PC-3 (cell line): Measurements from ENCODE around the gene ARHGEF17. TPM values are rescaled to one million over a fixed set of nuclear protein-coding genes. Genes with fewer than 3 reads are reported as not detected.

ENCODE experiments used
- ATAC-seq: fragments of 200-7000 bp; cut with Tn5 transposase; 2 replicates; pipeline ENCODE4 v1.9.1; 2020; ENCODE audit warnings: mild to moderate bottlenecking, moderate library complexity
- BruUV-seq: library from RNA; stranded (reverse); fragments of 400-500 nt; replicated peaks from 2 replicates; lab custom pipeline; 2021; lab: Mats Ljungman, UMichigan
- CTCF ChIA-PET: fragments of 300-600 bp; sonication (Branson Sonifier 250); formaldehyde crosslinking; loops from one replicate; lab custom pipeline; 2022; ENCODE audit warnings: antibody characterized with exemption; lab: Charles Lee
- POLR2A ChIA-PET: fragments of 300-600 bp; sonication (Branson Sonifier 250); formaldehyde crosslinking; loops from one replicate; lab custom pipeline; 2022; ENCODE audit warnings: antibody characterized with exemption; ENCODE audit not compliant: unreplicated experiment; lab: Charles Lee
- DNase-seq: peaks from one replicate; pipeline ENCODE4 v3.0.0-alpha.2; 2015
- H2AFZ ChIP-seq: fragments of 300-600 bp; sonication (generic); 2 replicates; pipeline ENCODE4 v1.6.0; 2016; ENCODE audit warnings: antibody characterized with exemption, low read length
- H3F3A ChIP-seq: fragments of 300-600 bp; sonication (generic); one replicate; pipeline ENCODE4 v1.6.0; 2017; ENCODE audit warnings: antibody characterized with exemption, low read length, control low read depth, mild to moderate bottlenecking; ENCODE audit not compliant: unreplicated experiment
- H3K27ac ChIP-seq: fragments of 300-600 bp; sonication (generic); 2 replicates; pipeline ENCODE4 v1.5.1; 2016; ENCODE audit warnings: mild to moderate bottlenecking, low read length
- H3K27me3 ChIP-seq: fragments of 300-600 bp; sonication (generic); 2 replicates; pipeline ENCODE4 v1.6.1; 2016; ENCODE audit warnings: low read length, mixed read lengths
- H3K36me3 ChIP-seq: fragments of 300-600 bp; sonication (generic); 2 replicates; pipeline ENCODE4 v1.6.1; 2016; ENCODE audit warnings: low read depth, mixed run types, low read length, mixed read lengths
- H3K4me1 ChIP-seq: fragments of 300-600 bp; sonication (generic); 2 replicates; pipeline ENCODE4 v1.5.1; 2016; ENCODE audit warnings: low read length; ENCODE audit not compliant: insufficient read depth
- H3K4me2 ChIP-seq: fragments of 300-600 bp; sonication (generic); 2 replicates; pipeline ENCODE4 v1.6.0; 2016; ENCODE audit warnings: low read length
- H3K4me3 ChIP-seq: fragments of 300-600 bp; sonication (generic); 2 replicates; pipeline ENCODE4 v1.5.1; 2016; ENCODE audit warnings: mild to moderate bottlenecking, low read length, mixed read lengths
- H3K79me2 ChIP-seq: fragments of 300-600 bp; sonication (generic); 2 replicates; pipeline ENCODE4 v1.6.1; 2017; ENCODE audit warnings: low read length, mixed read lengths
- H3K9ac ChIP-seq: fragments of 300-600 bp; sonication (generic); 2 replicates; pipeline ENCODE4 v1.6.0; 2016; ENCODE audit warnings: mild to moderate bottlenecking, low read length
- H3K9me2 ChIP-seq: fragments of 300-600 bp; sonication (generic); replicated peaks from 2 replicates; pipeline ENCODE4 v1.6.1; 2016; ENCODE audit warnings: mixed run types, low read length, mixed read lengths
- H3K9me3 ChIP-seq: fragments of 300-600 bp; sonication (generic); 2 replicates; pipeline ENCODE4 v1.6.1; 2016; ENCODE audit warnings: low read length, mixed read lengths
- H4K20me1 ChIP-seq: fragments of 300-600 bp; sonication (generic); 2 replicates; pipeline ENCODE4 v1.6.1; 2016; ENCODE audit warnings: low read length, mixed read lengths
- CTCF ChIP-seq: fragments of 300-600 bp; sonication (generic); conservative IDR thresholded peaks from 2 replicates; pipeline ENCODE4 v1.5.1; 2017; ENCODE audit warnings: antibody characterized with exemption, low read depth, mild to moderate bottlenecking, low read length
- EZH2 ChIP-seq: fragments of 300-600 bp; sonication (generic); IDR thresholded peaks from one replicate; pipeline ENCODE4 v1.6.1; 2017; ENCODE audit warnings: antibody characterized with exemption, mild to moderate bottlenecking, low read length; ENCODE audit not compliant: unreplicated experiment
- EZH2phosphoT487 ChIP-seq: fragments of 300-600 bp; sonication (generic); IDR thresholded peaks from 2 replicates; pipeline ENCODE4 v1.6.1; 2018; ENCODE audit warnings: mild to moderate bottlenecking, antibody characterized with exemption, low read length, borderline replicate concordance
- intact Hi-C: fragments of 100-400 bp; cut with micrococcal nuclease; formaldehyde crosslinking; loops from 2 replicates; pipeline ENCODE4 v1.9.0; 2023
- total RNA-seq: library from RNA; depleted of rRNA; stranded (reverse); fragments of >200 nt; gene quantifications from 2 replicates; pipeline ENCODE4 v1.2.3, GENCODE V29; 2014

The ARHGEF17 gene
- total RNA-seq, 1 experiment from 2014 or later = 6.2 TPM

DNA sequence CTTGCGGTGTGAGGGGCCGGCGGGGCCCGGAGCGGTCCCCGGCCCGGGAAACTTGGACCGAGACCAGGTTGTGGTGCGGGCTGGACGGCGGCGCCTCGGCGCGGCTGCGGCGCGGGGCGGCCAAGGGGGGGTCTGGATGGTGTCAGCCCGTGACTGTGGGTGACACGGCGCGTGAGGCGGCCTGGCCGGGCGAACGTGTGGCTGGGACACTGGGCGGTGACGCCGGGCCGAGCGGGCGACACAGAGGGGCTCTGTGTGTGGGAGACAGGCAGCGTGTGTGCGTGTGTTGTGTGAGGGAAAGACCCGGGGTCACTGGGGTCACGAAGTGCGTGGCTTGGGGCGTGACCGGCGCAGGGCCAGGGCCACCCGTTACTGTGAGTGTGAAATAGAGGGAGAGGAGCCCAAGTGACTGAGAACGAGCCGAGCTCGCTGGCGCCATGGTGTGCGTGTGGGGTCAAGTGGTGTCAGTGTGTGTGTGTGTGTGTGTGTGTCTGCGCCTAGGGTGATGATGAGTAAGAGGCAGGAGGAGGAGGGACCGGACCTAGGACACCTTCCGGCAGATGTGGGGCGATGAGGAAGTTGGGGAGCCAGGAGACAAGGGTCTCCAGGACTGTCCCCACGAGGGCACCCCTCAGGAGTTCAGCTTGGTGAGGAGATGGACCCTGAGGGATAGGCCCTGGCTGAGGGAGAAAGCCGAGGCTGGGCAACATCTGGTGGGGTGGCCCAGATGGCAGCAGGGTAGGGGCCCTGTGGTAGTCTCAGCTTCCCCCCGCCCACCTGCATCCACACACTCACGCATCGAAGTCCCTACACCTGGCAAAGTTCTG lies 68.9 kb downstream of the ARHGEF17 start:
- Histone ChIP-seq H3K27ac (peak overlapping the region; percentile 39), H3K4me2 (peak overlapping the region; percentile 94), H3F3A (no peaks in the 10 kb centered on the region), H3K9me2 (no peaks in the 10 kb centered on the region), H3K9me3 (no peaks in the 10 kb centered on the region), H3K36me3 (peaks cover 5% of the 10 kb centered on the region; the same call in 1 of the 2 replicates), H3K27me3 (no peaks in the 10 kb centered on the region), H3K9ac (peak overlapping the region; percentile 94), H3K79me2 (peaks cover 58% of the 10 kb centered on the region), H3K4me1 (peaks cover 28% of the 10 kb centered on the region), H2AFZ (peak overlapping the region; percentile 77), H4K20me1 (peaks cover 44% of the 10 kb centered on the region), H3K4me3 (peak overlapping the region; percentile 99)
- DNase-seq (peak; percentile 69), ATAC-seq (peak; percentile 32)
- POLR2A ChIA-PET = interaction anchor here (0.6 kb wide), 2 partner anchors 49 to 942 kb away, joined by 3 to 4 read pairs; no protein-coding TSS in a partner anchor
- CTCF ChIA-PET = interaction anchor here (1.1 to 1.4 kb wide), 2 partner anchors 22 to 249 kb away, joined by 3 to 5 read pairs; no protein-coding TSS in a partner anchor
- BruUV-seq = TSS peak; percentile 40
- intact Hi-C loops = loop anchor here (1.0 kb wide), 1 partner anchor 26 kb away; no protein-coding TSS in a partner anchor
- TF ChIP-seq EZH2 (no peak), CTCF (no peak), EZH2phosphoT487 (no peak)

DNA sequence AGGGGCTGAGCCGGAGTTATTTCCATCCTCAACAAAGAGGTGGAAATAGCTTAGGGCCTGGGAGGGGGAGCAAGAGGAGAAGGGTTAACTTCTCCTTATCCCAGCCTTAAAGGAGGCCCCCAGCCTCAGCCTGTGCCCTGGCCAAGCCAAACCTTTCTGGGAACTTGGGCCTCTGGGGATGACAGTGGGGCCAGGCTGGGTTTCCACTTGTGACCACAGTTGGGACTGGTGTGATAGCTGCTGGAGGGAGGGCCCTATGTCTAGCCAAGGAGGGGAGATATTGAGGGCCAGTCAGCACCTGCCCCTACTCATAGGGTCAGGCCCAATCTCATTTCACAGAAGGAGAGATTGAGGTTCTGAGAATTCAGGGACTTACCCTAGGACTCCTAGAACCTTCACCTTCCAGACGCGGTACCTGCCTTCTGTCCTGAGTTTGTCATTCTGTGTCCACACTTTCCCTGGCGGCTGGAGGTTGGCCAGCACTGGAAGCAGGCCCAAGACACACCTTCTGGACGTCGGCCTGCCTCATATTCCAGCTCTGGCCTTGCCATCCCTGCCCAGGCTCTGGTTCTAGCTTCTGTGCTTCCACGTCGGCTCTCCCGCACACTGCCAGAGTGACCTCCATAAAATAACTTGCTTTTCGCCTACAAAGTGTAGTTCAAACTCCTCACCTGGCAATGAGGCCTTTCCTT lies 71.3 kb downstream of the ARHGEF17 start:
- Histone ChIP-seq H3K27ac (no peak overlapping the region), H2AFZ (no peak overlapping the region), H3K9ac (no peak overlapping the region), H3K36me3 (peaks cover 5% of the 10 kb centered on the region; the same call in 1 of the 2 replicates), H3K9me2 (no peaks in the 10 kb centered on the region), H4K20me1 (peaks cover 64% of the 10 kb centered on the region), H3K9me3 (no peaks in the 10 kb centered on the region), H3K4me2 (no peak overlapping the region), H3K4me3 (no peak overlapping the region), H3K27me3 (no peaks in the 10 kb centered on the region), H3F3A (no peaks in the 10 kb centered on the region), H3K4me1 (peaks cover 28% of the 10 kb centered on the region), H3K79me2 (peaks cover 81% of the 10 kb centered on the region)
- peak; percentile 35 for DNase-seq
- CTCF ChIA-PET = no interaction called here
- ATAC-seq = no peak
- intact Hi-C loops = no loop called here
- TF ChIP-seq EZH2 = no peak
- no peak for TF ChIP-seq EZH2phosphoT487
- TF ChIP-seq CTCF = no peak
- POLR2A ChIA-PET = no interaction called here
- no TSS peak for BruUV-seq
